ENCODE results near the gene AUTS2.

AUTS2 gene

DNA sequence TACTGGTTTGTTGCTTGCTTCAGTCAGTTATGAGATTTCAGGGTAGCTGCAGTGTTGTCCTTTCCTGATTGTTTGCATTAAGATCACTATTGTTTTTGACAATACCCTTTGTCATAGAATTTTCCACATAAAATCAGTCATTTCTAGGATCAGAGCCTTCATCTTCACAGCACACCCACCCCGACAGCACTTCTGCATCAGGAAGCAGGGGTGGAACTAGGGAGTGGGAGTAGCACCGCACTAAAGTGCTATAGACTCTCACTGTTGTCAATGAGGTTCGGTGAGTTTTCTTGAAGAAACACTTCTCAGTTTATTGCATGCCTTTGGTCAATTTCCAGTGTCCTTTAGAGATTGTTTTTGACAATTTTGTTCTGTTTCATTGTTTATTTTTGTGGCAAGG is 632.5 kb downstream of the AUTS2 start:
- Mint-ChIP-seq H3K4me1 (no peaks in the 10 kb centered on the region), H3K27me3 (ENCODE audit: low read depth, poor library complexity) (peaks cover 3% of the 10 kb centered on the region), H3K4me3 (no peak overlapping the region), H3K27ac (no peak overlapping the region), H3K9me3 (peaks cover 57% of the 10 kb centered on the region), H3K36me3 (ENCODE audit: low read depth) (peaks cover 70% of the 10 kb centered on the region)
- DNase-seq = no peak
- TF ChIP-seq, protein P1, sequence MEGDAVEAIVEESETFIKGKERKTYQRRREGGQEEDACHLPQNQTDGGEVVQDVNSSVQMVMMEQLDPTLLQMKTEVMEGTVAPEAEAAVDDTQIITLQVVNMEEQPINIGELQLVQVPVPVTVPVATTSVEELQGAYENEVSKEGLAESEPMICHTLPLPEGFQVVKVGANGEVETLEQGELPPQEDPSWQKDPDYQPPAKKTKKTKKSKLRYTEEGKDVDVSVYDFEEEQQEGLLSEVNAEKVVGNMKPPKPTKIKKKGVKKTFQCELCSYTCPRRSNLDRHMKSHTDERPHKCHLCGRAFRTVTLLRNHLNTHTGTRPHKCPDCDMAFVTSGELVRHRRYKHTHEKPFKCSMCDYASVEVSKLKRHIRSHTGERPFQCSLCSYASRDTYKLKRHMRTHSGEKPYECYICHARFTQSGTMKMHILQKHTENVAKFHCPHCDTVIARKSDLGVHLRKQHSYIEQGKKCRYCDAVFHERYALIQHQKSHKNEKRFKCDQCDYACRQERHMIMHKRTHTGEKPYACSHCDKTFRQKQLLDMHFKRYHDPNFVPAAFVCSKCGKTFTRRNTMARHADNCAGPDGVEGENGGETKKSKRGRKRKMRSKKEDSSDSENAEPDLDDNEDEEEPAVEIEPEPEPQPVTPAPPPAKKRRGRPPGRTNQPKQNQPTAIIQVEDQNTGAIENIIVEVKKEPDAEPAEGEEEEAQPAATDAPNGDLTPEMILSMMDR (IDR thresholded peaks at IDR 0.05) = no peak

DNA sequence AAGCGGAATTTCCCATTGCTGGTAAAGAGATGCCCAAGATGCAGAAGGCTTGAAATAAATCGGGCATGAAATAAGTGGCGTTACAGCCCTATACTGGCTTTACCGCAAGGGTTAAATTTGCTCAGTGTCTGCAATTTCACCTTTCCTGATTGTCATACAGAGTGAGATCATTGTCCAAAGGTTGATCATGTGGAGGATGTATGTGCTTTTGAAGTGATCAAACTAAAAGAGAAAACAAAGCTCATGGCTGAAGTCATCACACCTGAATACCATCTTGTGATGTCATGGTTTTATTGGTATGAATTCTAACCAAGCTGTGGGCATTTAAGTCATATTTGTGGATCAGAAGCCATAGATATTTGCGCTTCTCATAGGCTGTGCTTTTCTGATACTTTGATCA is 635.5 kb downstream of the AUTS2 start:
- H3K9me3 Mint-ChIP-seq = peaks cover 41% of the 10 kb centered on the region
- TF ChIP-seq, protein P1 (IDR thresholded peaks at IDR 0.05) = no peak
- no peak overlapping the region for H3K4me3 Mint-ChIP-seq
- no peak overlapping the region for H3K27ac Mint-ChIP-seq
- H3K4me1 Mint-ChIP-seq = peaks cover 15% of the 10 kb centered on the region
- peaks cover 3% of the 10 kb centered on the region for H3K27me3 Mint-ChIP-seq (ENCODE audit: low read depth, poor library complexity)
- no peak for DNase-seq
- peaks cover 50% of the 10 kb centered on the region for H3K36me3 Mint-ChIP-seq (ENCODE audit: low read depth)

DNA sequence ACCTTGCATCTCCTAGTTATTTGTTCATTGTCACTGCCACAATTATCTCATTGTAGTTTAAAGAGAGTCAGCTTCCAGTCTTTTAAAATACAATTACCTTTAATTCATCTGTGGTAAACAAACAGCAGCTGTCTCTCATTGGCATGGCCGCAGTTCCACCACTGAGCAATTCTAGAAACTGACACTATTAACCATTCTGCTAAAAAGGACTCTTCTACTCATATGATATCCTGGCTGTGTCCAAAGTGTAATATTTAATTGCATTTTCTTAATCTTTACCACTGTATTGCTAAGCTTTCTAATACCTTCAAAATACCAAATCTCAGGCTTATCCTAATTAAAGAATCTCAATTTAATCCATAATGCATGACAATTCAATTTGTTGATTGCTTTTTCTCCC is 639.0 kb downstream of the AUTS2 start:
- no peak overlapping the region for H3K4me3 Mint-ChIP-seq
- peaks cover 21% of the 10 kb centered on the region for H3K4me1 Mint-ChIP-seq
- DNase-seq = no peak
- TF ChIP-seq, protein P1 (IDR thresholded peaks at IDR 0.05) = no peak
- no peak overlapping the region for H3K27ac Mint-ChIP-seq
- H3K36me3 Mint-ChIP-seq (ENCODE audit: low read depth) = peaks cover 20% of the 10 kb centered on the region
- H3K9me3 Mint-ChIP-seq = peaks cover 8% of the 10 kb centered on the region
- H3K27me3 Mint-ChIP-seq (ENCODE audit: low read depth, poor library complexity) = no peaks in the 10 kb centered on the region

DNA sequence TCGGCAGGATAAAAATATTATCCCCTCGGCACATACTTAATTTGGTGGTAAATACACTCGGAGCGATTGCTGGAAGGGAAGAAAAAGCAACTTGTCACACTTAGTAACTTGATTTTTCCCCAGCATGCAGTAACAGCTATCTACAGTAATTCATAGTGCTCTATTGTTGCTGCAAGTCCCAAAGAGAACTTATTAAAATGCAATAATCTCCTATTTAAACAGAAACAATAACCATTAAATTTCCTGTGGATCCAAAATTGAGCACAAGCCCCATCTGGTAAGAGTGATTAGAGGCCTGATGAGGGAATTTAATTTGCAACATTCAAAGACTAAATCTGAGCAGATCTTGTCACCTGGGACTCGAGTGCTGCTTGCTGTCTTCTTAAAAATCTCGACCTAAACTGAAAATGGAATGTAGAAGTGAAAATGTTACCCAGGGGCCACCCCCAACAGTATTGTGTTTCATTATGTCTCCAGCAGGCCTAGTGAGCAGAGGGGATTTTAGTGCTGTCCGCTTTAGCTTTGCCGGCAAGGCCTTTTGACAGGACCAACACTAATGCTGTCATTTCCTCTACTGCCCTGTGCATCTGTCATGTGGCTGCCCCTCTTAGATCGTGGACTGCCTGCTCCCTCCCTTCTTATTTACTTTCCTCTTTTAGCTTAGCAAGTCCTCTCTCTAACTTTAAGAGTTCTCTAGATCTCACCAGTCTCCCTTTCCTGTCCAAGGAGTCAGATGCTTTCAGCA is 639.7 kb downstream of the AUTS2 start:
- DNase-seq = peak; percentile 5
- Mint-ChIP-seq H3K4me1 (peaks cover 21% of the 10 kb centered on the region), H3K36me3 (ENCODE audit: low read depth) (peaks cover 16% of the 10 kb centered on the region), H3K4me3 (no peak overlapping the region), H3K27ac (peak overlapping the region; percentile 3), H3K27me3 (ENCODE audit: low read depth, poor library complexity) (no peaks in the 10 kb centered on the region), H3K9me3 (peaks cover 3% of the 10 kb centered on the region)
- TF ChIP-seq, protein P1 (IDR thresholded peaks at IDR 0.05) = no peak

DNA sequence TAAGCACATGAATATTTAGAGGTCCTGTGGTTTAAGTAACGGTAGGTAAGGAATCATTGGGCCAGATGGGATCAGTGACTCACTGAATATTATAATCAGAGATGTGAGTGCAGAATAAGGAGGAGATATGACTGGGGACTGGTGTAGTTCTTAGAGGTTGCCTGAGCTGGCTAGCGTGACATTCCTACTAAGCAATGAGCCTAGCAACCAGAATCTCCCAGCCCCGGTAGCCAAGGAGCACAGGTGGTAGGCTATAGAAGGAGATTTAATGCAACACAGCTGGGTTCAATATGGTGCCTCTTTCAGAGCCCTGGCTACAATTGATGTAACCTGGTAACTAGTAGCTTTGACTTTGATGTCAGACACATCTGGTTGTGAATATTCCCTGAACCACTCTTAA is 641.6 kb downstream of the AUTS2 start:
- H3K36me3 Mint-ChIP-seq (ENCODE audit: low read depth) = peaks cover under 1% of the 10 kb centered on the region
- TF ChIP-seq, protein P1 (IDR thresholded peaks at IDR 0.05) = no peak
- no peaks in the 10 kb centered on the region for H3K9me3 Mint-ChIP-seq
- H3K4me3 Mint-ChIP-seq = no peak overlapping the region
- H3K27me3 Mint-ChIP-seq (ENCODE audit: low read depth, poor library complexity) = no peaks in the 10 kb centered on the region
- no peak for DNase-seq
- no peak overlapping the region for H3K27ac Mint-ChIP-seq
- peaks cover 21% of the 10 kb centered on the region for H3K4me1 Mint-ChIP-seq

DNA sequence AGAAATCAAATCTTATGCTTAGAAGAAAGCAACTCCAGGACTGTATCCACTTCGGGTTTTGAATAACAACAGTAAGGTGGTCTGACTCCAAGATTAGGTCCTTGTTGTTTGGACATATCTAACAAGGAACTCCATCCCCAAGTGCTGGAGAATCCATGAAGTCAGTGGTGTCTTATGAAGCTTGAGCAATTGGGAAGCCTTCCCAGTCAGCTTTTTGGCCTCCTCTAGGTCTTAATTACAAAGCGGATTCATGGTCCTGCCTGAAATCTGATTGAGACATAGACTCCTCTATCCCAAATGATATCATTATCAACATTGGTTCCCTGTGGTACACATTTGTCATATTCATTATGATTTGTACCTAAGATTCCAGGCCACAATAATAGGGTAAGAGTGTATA is 642.6 kb downstream of the AUTS2 start:
- Mint-ChIP-seq H3K4me3 (no peak overlapping the region), H3K4me1 (peaks cover 21% of the 10 kb centered on the region), H3K36me3 (ENCODE audit: low read depth) (no peaks in the 10 kb centered on the region), H3K27ac (no peak overlapping the region), H3K27me3 (ENCODE audit: low read depth, poor library complexity) (no peaks in the 10 kb centered on the region), H3K9me3 (no peaks in the 10 kb centered on the region)
- TF ChIP-seq, protein P1 (IDR thresholded peaks at IDR 0.05) = no peak
- DNase-seq = no peak
